ENCODE results near the gene HS6ST3. TPM values are rescaled to one million over a fixed set of nuclear protein-coding genes. Genes with fewer than 3 reads are reported as not detected.

Gene HS6ST3
- total RNA-seq, 1 donor from 2014 or later = 0.26 TPM

GRCh38 chr13:96819375-96819774 is 729.5 kb downstream of the HS6ST3 start:
- Mint-ChIP-seq H3K4me3 (no peak overlapping the region), H3K27ac (ENCODE audit: unreplicated experiment) (no peak overlapping the region), H3K9me3 (peaks cover 8% of the 10 kb centered on the region), H3K27me3 (ENCODE audit: low read depth) (no peaks in the 10 kb centered on the region), H3K4me1 (no peaks in the 10 kb centered on the region), H3K36me3 (ENCODE audit: low read depth) (peaks cover 8% of the 10 kb centered on the region)
- TF ChIP-seq, protein P1, sequence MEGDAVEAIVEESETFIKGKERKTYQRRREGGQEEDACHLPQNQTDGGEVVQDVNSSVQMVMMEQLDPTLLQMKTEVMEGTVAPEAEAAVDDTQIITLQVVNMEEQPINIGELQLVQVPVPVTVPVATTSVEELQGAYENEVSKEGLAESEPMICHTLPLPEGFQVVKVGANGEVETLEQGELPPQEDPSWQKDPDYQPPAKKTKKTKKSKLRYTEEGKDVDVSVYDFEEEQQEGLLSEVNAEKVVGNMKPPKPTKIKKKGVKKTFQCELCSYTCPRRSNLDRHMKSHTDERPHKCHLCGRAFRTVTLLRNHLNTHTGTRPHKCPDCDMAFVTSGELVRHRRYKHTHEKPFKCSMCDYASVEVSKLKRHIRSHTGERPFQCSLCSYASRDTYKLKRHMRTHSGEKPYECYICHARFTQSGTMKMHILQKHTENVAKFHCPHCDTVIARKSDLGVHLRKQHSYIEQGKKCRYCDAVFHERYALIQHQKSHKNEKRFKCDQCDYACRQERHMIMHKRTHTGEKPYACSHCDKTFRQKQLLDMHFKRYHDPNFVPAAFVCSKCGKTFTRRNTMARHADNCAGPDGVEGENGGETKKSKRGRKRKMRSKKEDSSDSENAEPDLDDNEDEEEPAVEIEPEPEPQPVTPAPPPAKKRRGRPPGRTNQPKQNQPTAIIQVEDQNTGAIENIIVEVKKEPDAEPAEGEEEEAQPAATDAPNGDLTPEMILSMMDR (conservative IDR thresholded peaks at IDR 0.05) = no peak
- no peak for DNase-seq (ENCODE audit: low read depth, low spot score)

GRCh38 chr13:96821381-96821780 is 731.5 kb downstream of the HS6ST3 start:
- Mint-ChIP-seq H3K4me1 (no peaks in the 10 kb centered on the region), H3K4me3 (no peak overlapping the region), H3K9me3 (no peaks in the 10 kb centered on the region), H3K36me3 (ENCODE audit: low read depth) (no peaks in the 10 kb centered on the region), H3K27me3 (ENCODE audit: low read depth) (no peaks in the 10 kb centered on the region), H3K27ac (ENCODE audit: unreplicated experiment) (no peak overlapping the region)
- TF ChIP-seq, protein P1 (conservative IDR thresholded peaks at IDR 0.05) = no peak
- no peak for DNase-seq (ENCODE audit: low read depth, low spot score)

DNA sequence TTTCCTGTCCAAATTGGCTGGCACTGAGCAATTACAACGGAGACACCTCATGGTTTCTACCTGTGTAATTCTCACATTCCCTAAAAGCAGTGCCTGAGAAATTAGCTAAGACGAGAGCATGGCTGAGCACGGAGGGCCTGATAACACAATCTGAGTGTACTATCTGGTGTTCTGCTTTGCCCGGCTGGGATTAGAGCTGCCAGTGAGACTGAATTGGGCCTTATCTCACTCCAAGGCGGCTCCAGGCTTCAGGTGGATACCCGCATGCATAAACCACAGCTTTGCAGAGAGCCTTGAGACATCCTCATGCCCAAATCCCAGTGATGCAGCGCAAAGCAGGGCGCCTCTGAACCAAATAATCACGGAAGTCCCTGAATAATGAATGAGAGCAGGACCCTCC is 732.1 kb downstream of the HS6ST3 start:
- Mint-ChIP-seq H3K27ac (ENCODE audit: unreplicated experiment) (no peak overlapping the region), H3K4me1 (no peaks in the 10 kb centered on the region), H3K9me3 (no peaks in the 10 kb centered on the region), H3K27me3 (ENCODE audit: low read depth) (no peaks in the 10 kb centered on the region), H3K4me3 (no peak overlapping the region), H3K36me3 (ENCODE audit: low read depth) (no peaks in the 10 kb centered on the region)
- TF ChIP-seq, protein P1 (conservative IDR thresholded peaks at IDR 0.05) = no peak
- DNase-seq (ENCODE audit: low read depth, low spot score) = no peak

GRCh38 chr13:96822895-96823294 is 733.0 kb downstream of the HS6ST3 start:
- DNase-seq (ENCODE audit: low read depth, low spot score) = no peak
- Mint-ChIP-seq H3K36me3 (ENCODE audit: low read depth) (no peaks in the 10 kb centered on the region), H3K4me3 (no peak overlapping the region), H3K27me3 (ENCODE audit: low read depth) (no peaks in the 10 kb centered on the region), H3K4me1 (no peaks in the 10 kb centered on the region), H3K27ac (ENCODE audit: unreplicated experiment) (no peak overlapping the region), H3K9me3 (no peaks in the 10 kb centered on the region)
- TF ChIP-seq, protein P1 (conservative IDR thresholded peaks at IDR 0.05) = peak; percentile 56

GRCh38 chr13:96824140-96824539 is 734.2 kb downstream of the HS6ST3 start:
- H3K9me3 Mint-ChIP-seq = no peaks in the 10 kb centered on the region
- no peak overlapping the region for H3K27ac Mint-ChIP-seq (ENCODE audit: unreplicated experiment)
- no peaks in the 10 kb centered on the region for H3K27me3 Mint-ChIP-seq (ENCODE audit: low read depth)
- H3K36me3 Mint-ChIP-seq (ENCODE audit: low read depth) = no peaks in the 10 kb centered on the region
- no peak for DNase-seq (ENCODE audit: low read depth, low spot score)
- H3K4me3 Mint-ChIP-seq = no peak overlapping the region
- H3K4me1 Mint-ChIP-seq = no peaks in the 10 kb centered on the region
- TF ChIP-seq, protein P1 (conservative IDR thresholded peaks at IDR 0.05) = no peak

GRCh38 chr13:96825653-96826052 is 735.7 kb downstream of the HS6ST3 start:
- Mint-ChIP-seq H3K27ac (ENCODE audit: unreplicated experiment) (no peak overlapping the region), H3K4me3 (no peak overlapping the region), H3K4me1 (no peaks in the 10 kb centered on the region), H3K9me3 (peaks cover 3% of the 10 kb centered on the region), H3K36me3 (ENCODE audit: low read depth) (no peaks in the 10 kb centered on the region), H3K27me3 (ENCODE audit: low read depth) (no peaks in the 10 kb centered on the region)
- TF ChIP-seq, protein P1 (conservative IDR thresholded peaks at IDR 0.05) = no peak
- no peak for DNase-seq (ENCODE audit: low read depth, low spot score)
